KMS-11 (cell line): ENCODE results near the gene ATF7IP.

Experiments
- H2AFZ ChIP-seq: fragments of 200-600 bp; sonication (generic); 2 replicates; pipeline ENCODE4 v1.6.1; 2016; ENCODE audit warnings: antibody characterized with exemption, mixed run types, low read depth
- H3K27ac ChIP-seq: fragments of 200-600 bp; sonication (generic); 2 replicates; pipeline ENCODE4 v1.6.1; 2016; ENCODE audit warnings: mild to moderate bottlenecking, mixed run types
- H3K27me3 ChIP-seq: fragments of 200-600 bp; sonication (generic); 2 replicates; pipeline ENCODE4 v1.6.1; 2017; ENCODE audit warnings: mild to moderate bottlenecking, low read depth, mixed run types, moderate library complexity; ENCODE audit not compliant: insufficient read depth
- H3K36me3 ChIP-seq: fragments of 200-600 bp; sonication (generic); 2 replicates; pipeline ENCODE4 v1.6.1; 2017; ENCODE audit warnings: mild to moderate bottlenecking, mixed run types; ENCODE audit not compliant: insufficient read depth
- H3K4me1 ChIP-seq: fragments of 200-600 bp; sonication (generic); 2 replicates; pipeline ENCODE4 v1.6.1; 2016; ENCODE audit warnings: mild to moderate bottlenecking, low read depth, mixed run types; ENCODE audit not compliant: poor library complexity, severe bottlenecking
- H3K4me2 ChIP-seq: fragments of 200-600 bp; sonication (generic); 2 replicates; pipeline ENCODE4 v1.7.0; 2016; ENCODE audit warnings: mild to moderate bottlenecking, mixed run types
- H3K4me3 ChIP-seq: fragments of 200-600 bp; sonication (generic); IDR thresholded peaks from 2 replicates; pipeline ENCODE4 v1.6.1; 2017; ENCODE audit warnings: low read depth, low read length, mixed read lengths; ENCODE audit not compliant: insufficient read depth
- H3K79me2 ChIP-seq: fragments of 200-600 bp; sonication (generic); 2 replicates; pipeline ENCODE4 v1.6.1; 2016; ENCODE audit warnings: low read depth, mixed run types; ENCODE audit not compliant: insufficient read depth
- H3K9ac ChIP-seq: fragments of 200-600 bp; sonication (generic); 2 replicates; pipeline ENCODE4 v1.6.1; 2016; ENCODE audit warnings: mild to moderate bottlenecking, mixed run types
- H4K20me1 ChIP-seq: fragments of 200-600 bp; sonication (generic); 2 replicates; pipeline ENCODE4 v1.6.1; 2016; ENCODE audit warnings: mild to moderate bottlenecking, mixed run types; ENCODE audit not compliant: insufficient read depth
- TF ChIP-seq, protein P1 (sequence below): fragments of 200-600 bp; sonication (generic); conservative IDR thresholded peaks from 2 replicates; pipeline ENCODE4 v1.6.1; 2017; ENCODE audit warnings: low read depth, mild to moderate bottlenecking, antibody characterized with exemption, low read length, moderate library complexity, mixed read lengths

Gene ATF7IP

DNA sequence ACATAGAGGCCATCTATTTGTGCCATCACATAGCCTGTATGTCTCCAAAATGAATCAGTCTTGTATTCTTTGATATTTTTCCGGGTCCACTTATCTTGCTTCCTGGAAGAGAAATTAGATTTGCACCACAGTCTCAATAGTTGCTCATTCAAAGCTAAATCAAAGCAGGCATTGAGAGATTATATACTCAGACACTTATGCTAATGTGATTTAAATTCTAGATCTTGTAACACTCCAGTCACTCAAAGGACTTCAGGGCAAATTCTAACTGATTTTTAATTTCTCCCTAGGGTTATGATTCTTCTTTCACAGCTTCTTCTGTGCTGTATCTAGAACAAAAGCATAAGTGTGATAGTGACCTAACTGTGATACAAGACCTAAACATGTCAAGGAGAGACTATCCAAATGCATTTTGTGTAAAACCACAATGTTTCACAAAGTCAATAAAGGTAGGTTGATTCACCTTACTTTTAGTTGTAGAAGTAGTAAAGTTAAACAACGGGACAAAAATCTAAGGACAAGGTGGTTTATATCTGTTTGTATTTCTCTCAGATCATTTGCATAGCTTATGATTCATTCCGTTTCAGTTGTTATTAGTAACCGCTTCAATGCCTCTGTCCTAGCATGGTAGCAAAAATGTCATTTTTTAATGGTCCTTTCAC, 175.4 kb downstream of the ATF7IP start:
- no peak overlapping the region for H2AFZ ChIP-seq
- no peak overlapping the region for H3K9ac ChIP-seq
- no peak overlapping the region for H3K27ac ChIP-seq
- no peaks in the 10 kb centered on the region for H3K79me2 ChIP-seq
- TF ChIP-seq, protein P1, sequence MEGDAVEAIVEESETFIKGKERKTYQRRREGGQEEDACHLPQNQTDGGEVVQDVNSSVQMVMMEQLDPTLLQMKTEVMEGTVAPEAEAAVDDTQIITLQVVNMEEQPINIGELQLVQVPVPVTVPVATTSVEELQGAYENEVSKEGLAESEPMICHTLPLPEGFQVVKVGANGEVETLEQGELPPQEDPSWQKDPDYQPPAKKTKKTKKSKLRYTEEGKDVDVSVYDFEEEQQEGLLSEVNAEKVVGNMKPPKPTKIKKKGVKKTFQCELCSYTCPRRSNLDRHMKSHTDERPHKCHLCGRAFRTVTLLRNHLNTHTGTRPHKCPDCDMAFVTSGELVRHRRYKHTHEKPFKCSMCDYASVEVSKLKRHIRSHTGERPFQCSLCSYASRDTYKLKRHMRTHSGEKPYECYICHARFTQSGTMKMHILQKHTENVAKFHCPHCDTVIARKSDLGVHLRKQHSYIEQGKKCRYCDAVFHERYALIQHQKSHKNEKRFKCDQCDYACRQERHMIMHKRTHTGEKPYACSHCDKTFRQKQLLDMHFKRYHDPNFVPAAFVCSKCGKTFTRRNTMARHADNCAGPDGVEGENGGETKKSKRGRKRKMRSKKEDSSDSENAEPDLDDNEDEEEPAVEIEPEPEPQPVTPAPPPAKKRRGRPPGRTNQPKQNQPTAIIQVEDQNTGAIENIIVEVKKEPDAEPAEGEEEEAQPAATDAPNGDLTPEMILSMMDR: no peak
- no peaks in the 10 kb centered on the region for H3K36me3 ChIP-seq
- no peaks in the 10 kb centered on the region for H4K20me1 ChIP-seq
- H3K4me2 ChIP-seq: no peak overlapping the region
- H3K4me1 ChIP-seq: no peaks in the 10 kb centered on the region
- H3K27me3 ChIP-seq: no peaks in the 10 kb centered on the region
- no peak overlapping the region for H3K4me3 ChIP-seq

DNA sequence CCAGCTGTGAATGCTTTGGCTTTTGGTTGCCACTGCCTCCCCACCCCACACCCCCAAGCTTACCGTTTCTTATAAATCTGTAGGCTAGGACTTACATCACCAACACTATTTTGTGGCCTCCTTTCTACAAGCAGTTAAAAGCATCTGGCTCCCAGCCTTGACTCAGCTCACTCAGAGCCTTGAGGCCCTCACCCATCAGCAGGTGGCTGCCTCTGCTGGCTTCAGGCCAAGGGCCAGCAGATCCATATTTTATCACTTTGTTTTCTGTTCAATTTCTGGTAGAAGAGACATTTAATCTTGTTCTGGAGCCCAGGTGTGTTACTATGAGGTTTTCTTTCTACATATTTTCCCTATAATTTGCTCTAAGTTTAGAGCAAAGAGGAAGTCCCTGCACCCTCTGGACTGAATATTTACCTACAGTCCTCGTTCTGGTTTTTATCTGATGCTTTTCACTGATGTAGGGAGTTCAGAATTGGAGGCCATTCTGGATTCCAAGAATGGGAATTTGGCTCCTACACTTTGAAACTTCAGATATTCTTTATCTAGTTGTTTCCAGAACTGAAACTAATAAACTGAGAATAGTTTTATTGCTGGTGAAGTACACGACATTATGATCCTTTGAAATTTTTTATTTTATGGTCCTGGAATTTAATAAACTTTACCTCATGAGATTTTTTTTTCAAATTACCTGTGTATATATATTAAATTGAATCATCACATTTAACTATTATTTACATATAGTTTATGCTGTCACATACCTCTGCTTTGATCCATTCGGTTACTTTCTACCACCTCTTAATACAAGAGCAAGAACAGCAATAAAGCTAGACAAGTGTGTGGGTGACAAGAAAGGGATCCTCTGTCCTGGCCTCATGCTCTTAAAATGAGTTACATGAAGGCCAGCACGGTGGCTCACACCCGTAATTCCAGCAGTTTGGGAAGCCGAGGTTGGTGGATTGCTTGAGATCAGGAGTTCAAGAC, 180.0 kb downstream of the ATF7IP start:
- no peaks in the 10 kb centered on the region for H4K20me1 ChIP-seq
- no peak overlapping the region for H3K4me2 ChIP-seq
- H3K4me3 ChIP-seq: no peak overlapping the region
- no peaks in the 10 kb centered on the region for H3K4me1 ChIP-seq
- H3K27ac ChIP-seq: no peak overlapping the region
- TF ChIP-seq, protein P1: no peak
- H3K36me3 ChIP-seq: no peaks in the 10 kb centered on the region
- H3K9ac ChIP-seq: no peak overlapping the region
- H2AFZ ChIP-seq: no peak overlapping the region
- no peaks in the 10 kb centered on the region for H3K27me3 ChIP-seq
- no peaks in the 10 kb centered on the region for H3K79me2 ChIP-seq

DNA sequence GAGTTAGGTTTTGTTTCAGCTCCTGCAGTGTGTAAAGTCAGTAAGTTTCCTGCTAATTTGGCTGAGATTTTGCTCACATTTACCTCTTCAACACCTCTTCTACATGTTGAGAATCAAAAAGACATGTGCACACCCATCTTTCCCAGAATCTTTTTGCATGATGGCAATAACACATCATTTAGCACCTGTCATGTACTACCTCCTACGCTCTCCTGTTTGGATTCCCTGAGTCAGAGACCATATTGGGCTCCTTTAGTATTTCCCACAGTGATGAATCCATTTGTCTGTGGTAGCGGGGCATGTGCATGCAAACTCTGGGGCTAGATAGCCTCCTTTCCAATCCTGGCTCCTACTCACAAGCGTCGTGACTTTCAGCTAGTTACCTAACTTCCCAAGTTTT, 182.1 kb downstream of the ATF7IP start:
- no peak overlapping the region for H3K4me3 ChIP-seq
- no peak overlapping the region for H2AFZ ChIP-seq
- no peak overlapping the region for H3K9ac ChIP-seq
- H3K27ac ChIP-seq: no peak overlapping the region
- H3K4me1 ChIP-seq: no peaks in the 10 kb centered on the region
- H3K36me3 ChIP-seq: no peaks in the 10 kb centered on the region
- no peaks in the 10 kb centered on the region for H3K79me2 ChIP-seq
- H3K4me2 ChIP-seq: no peak overlapping the region
- H4K20me1 ChIP-seq: no peaks in the 10 kb centered on the region
- TF ChIP-seq, protein P1: no peak
- H3K27me3 ChIP-seq: no peaks in the 10 kb centered on the region

DNA sequence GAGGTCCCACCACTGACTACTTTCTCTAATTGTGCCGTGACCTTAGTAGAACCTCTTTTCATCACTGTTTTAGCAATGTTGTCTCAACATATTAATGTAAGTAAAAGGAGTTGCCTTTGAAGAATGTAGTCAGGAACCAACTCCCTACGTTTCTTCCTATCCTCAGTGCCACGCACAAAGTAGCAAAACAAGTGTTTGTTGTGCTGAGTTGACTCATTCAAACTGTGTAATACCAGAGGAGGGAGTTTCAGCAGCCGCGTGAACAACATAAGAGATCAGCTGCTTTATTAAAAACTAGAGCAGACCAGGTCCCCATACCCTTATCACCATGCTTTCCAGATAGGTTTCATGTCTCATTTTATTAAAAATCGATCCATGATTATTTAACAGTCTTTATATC, 183.1 kb downstream of the ATF7IP start:
- Histone ChIP-seq H2AFZ (no peak overlapping the region), H3K79me2 (no peaks in the 10 kb centered on the region), H3K36me3 (no peaks in the 10 kb centered on the region), H4K20me1 (no peaks in the 10 kb centered on the region), H3K27ac (no peak overlapping the region), H3K9ac (no peak overlapping the region), H3K4me2 (no peak overlapping the region), H3K27me3 (no peaks in the 10 kb centered on the region), H3K4me1 (no peaks in the 10 kb centered on the region), H3K4me3 (no peak overlapping the region)
- TF ChIP-seq, protein P1: no peak
